HG03097 (cell line): Measurements from ENCODE around the gene SLC16A6.
"Not testable (repeated sequence)": the region's sequence is repeated elsewhere in the genome, so short reads cannot be mapped to it uniquely, and the experiment has no call there.

Experiments
- ATAC-seq: cut with Tn5 transposase; IDR thresholded peaks from one replicate; pipeline ENCODE4 v1.9.1; 2021; ENCODE audit not compliant: unreplicated experiment, low FRiP score

Gene SLC16A6

GRCh38 chr17:68291836-68292688 lies 1.1 kb upstream of the SLC16A6 start:
- peak; percentile 41 for ATAC-seq

- no peak for ATAC-seq
Observed at GRCh38 chr17:68290268-68290954, 516 bp downstream of the SLC16A6 start.

- ATAC-seq, result no peak
Observed at GRCh38 chr17:68289936-68290267, 1.0 kb downstream of the SLC16A6 start.

- ATAC-seq, result no peak
Observed at GRCh38 chr17:68289473-68289872, 1.5 kb downstream of the SLC16A6 start.

- no peak for ATAC-seq
Observed at GRCh38 chr17:68288804-68289203, 2.1 kb downstream of the SLC16A6 start.

GRCh38 chr17:68288375-68288774 lies 2.6 kb downstream of the SLC16A6 start:
- ATAC-seq, result no peak

GRCh38 chr17:68281965-68282364 lies 9.0 kb downstream of the SLC16A6 start:
- not testable (repeated sequence) for ATAC-seq

- no peak for ATAC-seq
Observed at GRCh38 chr17:68277807-68278206, 13.1 kb downstream of the SLC16A6 start.

- ATAC-seq, result not testable (repeated sequence)
Observed at GRCh38 chr17:68276339-68276738, 14.6 kb downstream of the SLC16A6 start.

- ATAC-seq, result no peak
Observed at GRCh38 chr17:68273722-68274121, 17.2 kb downstream of the SLC16A6 start.

GRCh38 chr17:68265833-68266232 lies 25.1 kb downstream of the SLC16A6 start:
- ATAC-seq, result not testable (repeated sequence)

- peak; percentile 44 for ATAC-seq
Observed at GRCh38 chr17:68263101-68263681, 27.7 kb downstream of the SLC16A6 start.

GRCh38 chr17:68262467-68262866 lies 28.5 kb downstream of the SLC16A6 start:
- not testable (repeated sequence) for ATAC-seq

GRCh38 chr17:68260051-68260762 lies 30.7 kb downstream of the SLC16A6 start:
- no peak for ATAC-seq

- not testable (repeated sequence) for ATAC-seq
Observed at GRCh38 chr17:68259648-68259951, 31.3 kb downstream of the SLC16A6 start.

GRCh38 chr17:68258890-68259647 lies 31.9 kb downstream of the SLC16A6 start:
- peak; percentile 82 for ATAC-seq

GRCh38 chr17:68257934-68258333 lies 33.0 kb downstream of the SLC16A6 start:
- no peak for ATAC-seq

- ATAC-seq, result not testable (repeated sequence)
Observed at GRCh38 chr17:68256701-68257100, 34.2 kb downstream of the SLC16A6 start.

GRCh38 chr17:68255731-68256538 lies 35.0 kb downstream of the SLC16A6 start:
- no peak for ATAC-seq

- no peak for ATAC-seq
Observed at GRCh38 chr17:68255151-68255550, 35.8 kb downstream of the SLC16A6 start.
